Measurements from ENCODE around the gene ARFIP2.

The ARFIP2 gene

DNA sequence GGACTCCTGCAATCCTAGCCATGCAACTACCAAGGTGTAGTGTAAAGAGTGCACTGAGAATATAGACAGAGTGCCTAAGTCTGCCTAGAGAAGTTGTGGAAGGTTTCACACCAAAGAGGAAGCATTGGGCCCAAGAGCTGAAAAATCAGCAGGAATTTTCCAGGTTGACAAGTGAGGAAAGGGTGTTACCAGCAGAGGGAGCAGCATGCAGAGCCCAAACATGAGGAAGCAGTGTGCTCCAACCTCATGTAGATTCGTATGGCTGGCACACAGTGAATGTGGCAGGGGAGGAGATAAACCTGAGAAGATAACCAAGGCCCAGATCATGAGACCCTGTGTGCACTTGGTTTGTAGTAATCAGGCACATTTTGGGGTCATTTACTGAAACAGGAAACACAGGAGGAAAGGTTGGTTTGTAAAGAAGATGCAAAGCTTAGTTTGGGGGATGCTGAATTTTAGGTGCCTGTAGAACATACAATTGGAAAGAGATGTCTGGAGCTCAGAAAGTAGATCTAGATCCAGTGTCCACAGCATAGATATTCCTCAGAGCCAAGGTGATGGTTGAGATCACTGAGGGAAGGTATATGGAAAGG, 42.1 kb downstream of the ARFIP2 start:
- DNase-seq (ENCODE audit: low read depth, low spot score), result peak; percentile 40
- H3K4me3 ChIP-seq (ENCODE audit: low read depth, low read length), result no peak overlapping the region
- TF ChIP-seq, protein P1, sequence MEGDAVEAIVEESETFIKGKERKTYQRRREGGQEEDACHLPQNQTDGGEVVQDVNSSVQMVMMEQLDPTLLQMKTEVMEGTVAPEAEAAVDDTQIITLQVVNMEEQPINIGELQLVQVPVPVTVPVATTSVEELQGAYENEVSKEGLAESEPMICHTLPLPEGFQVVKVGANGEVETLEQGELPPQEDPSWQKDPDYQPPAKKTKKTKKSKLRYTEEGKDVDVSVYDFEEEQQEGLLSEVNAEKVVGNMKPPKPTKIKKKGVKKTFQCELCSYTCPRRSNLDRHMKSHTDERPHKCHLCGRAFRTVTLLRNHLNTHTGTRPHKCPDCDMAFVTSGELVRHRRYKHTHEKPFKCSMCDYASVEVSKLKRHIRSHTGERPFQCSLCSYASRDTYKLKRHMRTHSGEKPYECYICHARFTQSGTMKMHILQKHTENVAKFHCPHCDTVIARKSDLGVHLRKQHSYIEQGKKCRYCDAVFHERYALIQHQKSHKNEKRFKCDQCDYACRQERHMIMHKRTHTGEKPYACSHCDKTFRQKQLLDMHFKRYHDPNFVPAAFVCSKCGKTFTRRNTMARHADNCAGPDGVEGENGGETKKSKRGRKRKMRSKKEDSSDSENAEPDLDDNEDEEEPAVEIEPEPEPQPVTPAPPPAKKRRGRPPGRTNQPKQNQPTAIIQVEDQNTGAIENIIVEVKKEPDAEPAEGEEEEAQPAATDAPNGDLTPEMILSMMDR (IDR thresholded peaks at IDR 0.05; ENCODE audit: low read depth, low read length), result peak; percentile 79
- in situ Hi-C loops (cut with HindIII; ENCODE audit: low sequenced_read_pairs), result no loop called here

DNA sequence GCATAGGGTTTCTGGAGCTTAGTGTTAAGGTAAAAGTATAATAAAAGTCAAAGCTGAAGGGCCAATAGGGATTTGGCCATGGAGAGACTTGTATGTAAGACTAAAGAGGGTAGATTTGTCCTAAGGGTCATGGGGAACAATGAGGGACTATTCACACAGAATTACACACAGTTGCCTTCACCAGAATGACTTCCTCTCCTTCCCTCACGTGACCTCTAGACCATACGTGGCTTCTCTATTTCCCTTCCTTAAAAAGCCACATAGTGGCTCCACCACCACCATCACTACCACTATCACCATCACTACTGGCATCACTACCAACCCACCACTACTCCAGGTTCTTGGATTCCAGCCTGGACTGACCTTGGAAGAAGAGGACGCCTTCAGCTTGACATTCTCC, 43.1 kb downstream of the ARFIP2 start:
- DNase-seq (ENCODE audit: low read depth, low spot score), result no peak
- TF ChIP-seq, protein P1 (IDR thresholded peaks at IDR 0.05; ENCODE audit: low read depth, low read length), result no peak
- in situ Hi-C loops (cut with HindIII; ENCODE audit: low sequenced_read_pairs), result no loop called here
- no peak overlapping the region for H3K4me3 ChIP-seq (ENCODE audit: low read depth, low read length)

DNA sequence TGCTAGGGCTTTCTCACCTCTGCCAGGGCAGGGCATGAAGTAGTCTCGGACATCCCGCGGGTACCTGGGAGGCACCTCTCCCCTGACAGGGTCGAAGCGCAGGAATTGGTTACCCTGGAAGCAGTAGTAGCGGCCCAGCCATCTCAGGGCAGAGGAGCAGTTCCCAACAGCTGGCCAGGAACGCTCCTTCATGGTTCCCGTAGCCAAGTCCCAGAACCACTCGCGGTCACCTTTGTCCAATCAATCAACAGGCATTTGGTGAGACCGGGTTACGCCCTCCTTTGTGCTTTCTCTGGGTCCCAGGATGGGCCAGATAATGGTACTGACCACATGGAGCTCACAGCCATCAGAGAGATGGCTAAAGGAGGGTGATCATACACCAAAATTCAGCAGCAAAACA, 43.7 kb downstream of the ARFIP2 start:
- in situ Hi-C loops (cut with HindIII; ENCODE audit: low sequenced_read_pairs), result no loop called here
- TF ChIP-seq, protein P1 (IDR thresholded peaks at IDR 0.05; ENCODE audit: low read depth, low read length), result no peak
- DNase-seq (ENCODE audit: low read depth, low spot score), result no peak
- no peak overlapping the region for H3K4me3 ChIP-seq (ENCODE audit: low read depth, low read length)

DNA sequence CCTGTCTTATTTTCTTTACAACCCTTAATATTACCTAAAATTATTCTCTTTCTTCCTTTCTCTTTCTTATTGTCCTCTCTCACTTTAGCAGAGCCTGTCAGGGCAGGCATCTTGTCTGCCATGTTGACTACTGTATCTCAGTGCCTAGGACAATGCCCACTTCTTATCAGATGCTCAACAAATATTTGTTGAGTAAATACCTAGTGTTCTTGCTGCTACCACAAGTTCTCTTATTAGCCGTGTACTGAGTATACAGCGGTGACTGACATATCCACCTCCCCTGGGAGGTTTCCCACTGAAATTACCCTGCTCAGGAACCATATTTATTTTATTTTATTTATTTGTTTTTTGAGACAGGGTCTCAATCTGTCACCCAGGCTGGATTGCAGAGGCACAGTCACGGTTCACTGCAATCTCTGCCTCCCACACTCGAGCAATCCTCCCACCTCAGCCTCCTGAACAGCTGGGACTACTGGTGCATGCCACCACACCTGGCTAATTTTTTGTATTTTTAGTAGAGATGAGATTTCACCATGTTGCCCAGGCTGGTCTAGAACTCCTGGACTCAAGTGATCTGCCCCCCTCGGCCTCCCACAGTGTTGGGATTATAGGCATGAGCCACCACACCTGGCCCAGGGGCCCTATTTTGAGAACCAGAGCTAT, 47.0 kb downstream of the ARFIP2 start:
- in situ Hi-C loops (cut with HindIII; ENCODE audit: low sequenced_read_pairs), result no loop called here
- H3K4me3 ChIP-seq (ENCODE audit: low read depth, low read length), result no peak overlapping the region
- no peak for DNase-seq (ENCODE audit: low read depth, low spot score)
- TF ChIP-seq, protein P1 (IDR thresholded peaks at IDR 0.05; ENCODE audit: low read depth, low read length), result no peak

DNA sequence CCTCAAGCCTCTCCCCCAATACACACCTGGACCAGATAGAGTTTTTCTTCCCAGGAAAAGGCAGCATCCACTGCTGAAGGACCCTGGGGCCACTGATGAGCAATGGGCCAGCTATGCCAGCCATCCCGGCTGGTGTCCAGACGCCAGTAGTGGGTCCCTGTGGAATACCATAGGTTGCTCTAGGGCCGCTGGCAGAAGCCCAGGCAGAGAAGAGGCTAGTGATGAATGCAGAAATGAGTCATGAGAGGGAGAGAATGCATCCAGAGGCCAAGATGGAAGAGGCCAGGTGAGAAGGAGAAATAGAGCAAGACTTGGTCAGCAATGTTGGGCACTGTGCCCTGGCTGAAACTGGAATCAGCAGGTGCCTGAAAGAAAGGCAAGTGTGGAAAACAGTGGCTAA, 49.3 kb downstream of the ARFIP2 start:
- DNase-seq (ENCODE audit: low read depth, low spot score), result peak; percentile 50
- in situ Hi-C loops (cut with HindIII; ENCODE audit: low sequenced_read_pairs), result no loop called here
- H3K4me3 ChIP-seq (ENCODE audit: low read depth, low read length), result no peak overlapping the region
- TF ChIP-seq, protein P1 (IDR thresholded peaks at IDR 0.05; ENCODE audit: low read depth, low read length), result no peak

DNA sequence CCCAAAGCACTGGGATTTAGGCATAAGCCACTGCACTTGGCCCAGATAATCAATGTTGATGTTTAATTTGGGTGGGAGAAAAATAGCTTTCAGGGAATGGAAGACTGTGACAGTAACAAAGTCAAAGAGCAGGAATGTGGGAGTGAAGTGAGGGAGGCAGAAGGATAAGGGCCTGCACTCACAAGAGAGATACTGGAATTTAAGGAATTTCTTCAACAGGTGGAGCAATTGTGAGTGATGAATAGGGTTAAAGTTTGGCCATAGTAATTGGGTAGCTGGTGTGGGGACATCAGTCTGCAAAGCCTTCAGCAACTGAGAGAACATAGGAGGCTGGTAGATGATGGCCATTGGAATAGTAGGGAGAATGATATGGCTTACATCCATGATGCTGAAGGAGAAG, 53.6 kb downstream of the ARFIP2 start:
- TF ChIP-seq, protein P1 (IDR thresholded peaks at IDR 0.05; ENCODE audit: low read depth, low read length), result no peak
- H3K4me3 ChIP-seq (ENCODE audit: low read depth, low read length), result no peak overlapping the region
- no peak for DNase-seq (ENCODE audit: low read depth, low spot score)
- in situ Hi-C loops (cut with HindIII; ENCODE audit: low sequenced_read_pairs), result no loop called here

Measured in astrocyte of the spinal cord (primary cell).